Psoas muscle (tissue), 8 donors: ENCODE measurements around the gene HLTF. TPM values are rescaled to one million over a fixed set of nuclear protein-coding genes. Genes with fewer than 3 reads are reported as not detected.

Experiments used
- ATAC-seq, 4 donors: fragments of 200-7000 bp; cut with Tn5 transposase; one replicate each; pipeline ENCODE4 v1.9.1; 2020; ENCODE audit warnings: moderate library complexity in 3 of 4, mild to moderate bottlenecking in 2 of 4
- DNase-seq, 2 donors: peaks; one replicate each; pipeline ENCODE4 v3.0.0-alpha.2; 2020
- H3K27ac ChIP-seq: fragments of 200-600 bp; one replicate; pipeline ENCODE4 v1.8.0; 2022
- H3K27me3 ChIP-seq, 3 donors: fragments of 200-600 bp in 1 of 3; one replicate each; pipeline versions ENCODE4 v1.6.1 to v1.8.0; 2013 to 2022; ENCODE audit warnings: low read length in 2 of 3, mild to moderate bottlenecking in 2 of 3, moderate library complexity in 1 of 3; ENCODE audit not compliant: insufficient read depth in 3 of 3
- H3K36me3 ChIP-seq, 2 donors: fragments of 200-600 bp in 1 of 2; one replicate each; pipeline versions ENCODE4 v1.6.1 to v1.8.0; 2013 to 2022; ENCODE audit warnings: low read depth in 1 of 2, mild to moderate bottlenecking in 1 of 2, moderate library complexity in 1 of 2; ENCODE audit not compliant: insufficient read depth in 1 of 2
- H3K4me1 ChIP-seq: fragments of 200-600 bp; one replicate; pipeline ENCODE4 v1.8.0; 2022
- H3K4me3 ChIP-seq: fragments of 200-600 bp; one replicate; pipeline ENCODE4 v1.8.0; 2022; ENCODE audit warnings: mild to moderate bottlenecking
- H3K9me3 ChIP-seq: fragments of 200-600 bp; one replicate; pipeline ENCODE4 v1.8.0; 2022
- CTCF ChIP-seq: fragments of 200-600 bp; IDR thresholded peaks from one replicate; pipeline ENCODE4 v1.8.0; 2022; ENCODE audit warnings: antibody characterized with exemption
- WGBS, 3 donors: extraction: QIAGEN DNeasy Blood & Tissue Kit; methylation state at CpG; one replicate each; pipeline versions ENCODE4 v1.1.6 to v1.1.7; 2013; 5-methylcytosine and 5-hydroxymethylcytosine counted together
- intact Hi-C, 2 donors: fragments of 100-400 bp; cut with DNase I; formaldehyde crosslinking; loops; one replicate each; pipeline versions ENCODE4 v1.11.0 to v1.14.2; 2022
- polyA plus RNA-seq, 3 donors: library from polyadenylated mRNA; stranded (reverse); fragments of 200-250 nt; gene quantifications; one replicate each; pipeline ENCODE4 v1.2.3, GENCODE V29; 2013
- total RNA-seq, 4 donors: library from RNA; stranded (reverse); fragmentation: NEBNext Ultra II Directional in 2 of 4; extraction: Animal tissue kit (Norgen Biotek cat#: 25700) in 2 of 4; gene quantifications; one replicate each; pipeline versions ENCODE4 v1.2.1 to v1.2.4, GENCODE V29; 2021 to 2023
- donor health status: healthy with polysubstance abuse.
- donor health status: DM: no; HTN: no; CAD: no; lungs with moderate emphysema.
- donor health status: Bipolar disorder and iron deficiency.
- donor health status: healthy.
- donor health status: DM: yes; HTN: yes; CAD: no.
- donor health status: DM: no; HTN: no; CAD: no.
- donor health status: DM: no; HTN: no; CAD: no.
- donor health status: DM: yes; HTN: yes; CAD: no.

HLTF gene
- total and polyA plus RNA-seq, 7 donors = 2.8 to 10.1 (median 5.0) TPM

DNA sequence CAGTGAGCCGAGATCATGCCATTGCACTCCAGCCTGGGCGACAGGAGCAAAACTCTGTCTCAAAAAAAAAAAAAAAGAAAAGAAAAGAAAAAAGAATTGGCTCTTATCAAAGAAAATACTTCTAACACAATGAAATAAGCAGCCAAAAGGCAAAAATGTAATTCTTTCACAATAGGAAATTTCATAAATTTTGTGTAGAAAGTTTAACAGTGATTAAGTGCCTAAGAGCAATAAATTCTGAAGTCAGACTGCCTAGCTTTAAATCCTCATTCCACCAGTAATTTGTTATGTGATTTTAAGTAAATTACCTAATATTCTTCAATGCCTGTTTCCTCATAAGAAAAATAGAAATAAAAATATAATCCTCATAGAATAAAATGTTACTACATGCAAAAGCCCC, 24.6 kb downstream of the HLTF start:
- no peak for ATAC-seq
- TF ChIP-seq CTCF = no peak
- Histone ChIP-seq H3K36me3 (peaks cover 0 to 77% of the 10 kb centered on the region in 2 donors), H3K9me3 (no peaks in the 10 kb centered on the region), H3K27ac (no peak overlapping the region), H3K27me3 (no peaks in the 10 kb centered on the region), H3K4me1 (no peaks in the 10 kb centered on the region), H3K4me3 (no peak overlapping the region)
- DNase-seq = no peak
- WGBS, 3 donors = 94 to 97% (median 94%) methylated on average over 2 of the region's 2 CpGs
- intact Hi-C loops = no loop called here

- no peak overlapping the region for H3K4me3 ChIP-seq
- H3K9me3 ChIP-seq = no peaks in the 10 kb centered on the region
- no peaks in the 10 kb centered on the region for H3K27me3 ChIP-seq
- no peaks in the 10 kb centered on the region for H3K4me1 ChIP-seq
- no peak overlapping the region for H3K27ac ChIP-seq
- intact Hi-C loops = no loop called here
- WGBS, 3 donors = 90 to 100% (median 91%) methylated on average over 1 of the region's 1 CpG
- no peak for ATAC-seq
- H3K36me3 ChIP-seq = peaks cover 0 to 82% of the 10 kb centered on the region in 2 donors
- TF ChIP-seq CTCF = no peak
- no peak for DNase-seq
Measured at GRCh38 chr3:149058602-149059001, 27.7 kb downstream of the HLTF start.

DNA sequence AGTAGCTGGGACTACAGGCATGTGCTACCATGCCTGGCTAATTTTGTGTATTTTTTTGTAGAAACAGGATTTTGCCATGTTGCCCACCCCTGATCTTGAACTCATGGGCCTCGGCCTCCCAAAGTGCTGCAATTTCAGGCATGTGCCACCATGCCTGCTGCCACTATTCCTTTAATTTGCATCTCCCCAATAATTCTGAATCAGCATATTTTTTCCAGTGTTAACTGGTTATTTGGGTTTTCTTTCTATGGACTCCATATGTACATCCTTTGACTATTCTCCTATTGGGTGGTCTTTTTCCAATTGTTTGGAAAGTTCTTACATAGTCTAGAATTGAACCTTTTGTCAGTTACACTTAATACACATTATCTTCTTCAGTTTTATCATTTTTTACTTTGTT, 28.1 kb downstream of the HLTF start:
- Histone ChIP-seq H3K4me1 (no peaks in the 10 kb centered on the region), H3K9me3 (no peaks in the 10 kb centered on the region), H3K27me3 (no peaks in the 10 kb centered on the region), H3K36me3 (peaks cover 0 to 84% of the 10 kb centered on the region in 2 donors), H3K4me3 (no peak overlapping the region), H3K27ac (no peak overlapping the region)
- WGBS, 3 donors = 95 to 100% (median 100%) methylated on average over 1 of the region's 1 CpG
- no peak for TF ChIP-seq CTCF
- intact Hi-C loops = no loop called here
- DNase-seq (no peak), ATAC-seq (no peak)

DNA sequence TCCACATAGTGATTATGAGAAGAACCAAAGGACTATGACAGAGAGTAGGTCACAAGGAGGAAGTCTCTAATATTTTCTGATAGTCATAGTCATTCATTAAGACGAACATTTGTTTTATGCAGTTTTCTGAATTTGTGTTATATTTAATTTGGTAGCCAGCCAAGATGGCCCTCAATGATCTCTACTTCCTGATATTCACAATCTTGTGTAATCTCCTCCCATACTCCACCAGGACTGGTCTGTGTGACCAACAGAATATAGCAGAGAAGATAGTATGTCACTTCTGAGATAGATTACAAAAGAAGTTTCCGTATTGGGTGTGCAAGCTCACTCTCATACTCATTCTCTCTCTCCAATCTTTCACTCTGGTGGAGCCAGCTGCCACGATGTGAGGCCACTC, 30.8 kb downstream of the HLTF start:
- no peak for ATAC-seq

More for the DNA sequence above, 30.8 kb downstream of the HLTF start:
- no peak for TF ChIP-seq CTCF
- Histone ChIP-seq H3K4me3 (no peak overlapping the region), H3K27ac (no peak overlapping the region), H3K4me1 (no peaks in the 10 kb centered on the region), H3K9me3 (no peaks in the 10 kb centered on the region), H3K36me3 (peaks cover 0 to 80% of the 10 kb centered on the region in 2 donors), H3K27me3 (no peaks in the 10 kb centered on the region)
- WGBS, 3 donors = 83 to 87% (median 86%) methylated on average over 3 of the region's 3 CpGs
- no peak for DNase-seq
- intact Hi-C loops = no loop called here
